Iris pigment epithelial cell (primary cell): Measurements from ENCODE around the gene CGB7.
"Not testable (repeated sequence)": the region's sequence is repeated elsewhere in the genome, so short reads cannot be mapped to it uniquely, and the experiment has no call there.

Experiments
- DNase-seq: peaks from one replicate; pipeline ENCODE4 v3.0.0-alpha.2; 2011; ENCODE audit warnings: low read depth

Gene CGB7

DNA sequence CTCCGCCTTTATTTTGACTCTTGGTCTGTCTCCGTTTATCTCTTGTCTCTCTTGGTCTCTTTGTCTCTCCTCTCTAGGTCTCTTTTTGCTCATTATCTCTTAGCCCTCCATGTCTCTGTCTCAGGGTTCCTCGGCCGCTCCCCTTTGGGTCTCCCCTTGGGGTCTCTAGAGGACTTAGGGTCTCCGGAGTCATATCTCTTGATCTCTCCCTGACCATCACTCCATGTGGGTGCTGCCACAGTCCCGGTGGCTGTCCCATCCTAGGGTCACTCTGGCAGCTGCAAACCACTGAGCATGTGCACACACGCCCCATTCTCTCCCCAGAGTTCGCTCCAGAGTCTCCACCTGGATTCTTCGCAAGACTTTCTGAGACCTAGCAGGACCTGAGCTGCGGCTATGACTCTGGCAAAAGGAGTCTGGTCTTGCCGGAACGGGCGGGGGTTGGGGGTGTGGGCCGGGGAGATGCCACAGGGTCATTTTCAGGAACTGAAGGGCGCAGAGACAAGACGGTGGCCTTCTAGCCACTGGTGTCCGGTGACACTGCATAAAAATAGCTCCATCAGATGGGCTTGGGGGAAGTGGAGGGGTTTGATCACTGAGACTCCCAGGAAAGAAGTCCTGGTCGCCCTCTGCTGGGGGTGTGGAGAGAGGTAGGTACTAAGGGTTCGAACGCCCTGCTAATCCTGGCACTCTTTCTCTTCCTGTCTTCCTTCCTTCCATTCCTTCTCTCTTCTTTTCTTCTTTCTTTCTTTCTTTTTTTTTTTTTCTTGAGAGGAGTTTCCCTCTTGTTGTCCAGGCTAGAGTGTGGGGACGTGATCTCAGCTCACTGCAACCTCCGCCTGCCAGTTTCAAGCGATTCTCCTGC, 16.2 kb upstream of the CGB7 start:
- DNase-seq, result no peak

GRCh38 chr19:49071860-49072547, 14.5 kb upstream of the CGB7 start:
- no peak for DNase-seq

- DNase-seq, result no peak
Observed at GRCh38 chr19:49070416-49070815, 12.9 kb upstream of the CGB7 start.

GRCh38 chr19:49069026-49069425, 11.5 kb upstream of the CGB7 start:
- no peak for DNase-seq

- DNase-seq, result no peak
Observed at GRCh38 chr19:49067554-49067953, 10.0 kb upstream of the CGB7 start.

- no peak for DNase-seq
Observed at GRCh38 chr19:49065905-49066512, 8.5 kb upstream of the CGB7 start.

DNA sequence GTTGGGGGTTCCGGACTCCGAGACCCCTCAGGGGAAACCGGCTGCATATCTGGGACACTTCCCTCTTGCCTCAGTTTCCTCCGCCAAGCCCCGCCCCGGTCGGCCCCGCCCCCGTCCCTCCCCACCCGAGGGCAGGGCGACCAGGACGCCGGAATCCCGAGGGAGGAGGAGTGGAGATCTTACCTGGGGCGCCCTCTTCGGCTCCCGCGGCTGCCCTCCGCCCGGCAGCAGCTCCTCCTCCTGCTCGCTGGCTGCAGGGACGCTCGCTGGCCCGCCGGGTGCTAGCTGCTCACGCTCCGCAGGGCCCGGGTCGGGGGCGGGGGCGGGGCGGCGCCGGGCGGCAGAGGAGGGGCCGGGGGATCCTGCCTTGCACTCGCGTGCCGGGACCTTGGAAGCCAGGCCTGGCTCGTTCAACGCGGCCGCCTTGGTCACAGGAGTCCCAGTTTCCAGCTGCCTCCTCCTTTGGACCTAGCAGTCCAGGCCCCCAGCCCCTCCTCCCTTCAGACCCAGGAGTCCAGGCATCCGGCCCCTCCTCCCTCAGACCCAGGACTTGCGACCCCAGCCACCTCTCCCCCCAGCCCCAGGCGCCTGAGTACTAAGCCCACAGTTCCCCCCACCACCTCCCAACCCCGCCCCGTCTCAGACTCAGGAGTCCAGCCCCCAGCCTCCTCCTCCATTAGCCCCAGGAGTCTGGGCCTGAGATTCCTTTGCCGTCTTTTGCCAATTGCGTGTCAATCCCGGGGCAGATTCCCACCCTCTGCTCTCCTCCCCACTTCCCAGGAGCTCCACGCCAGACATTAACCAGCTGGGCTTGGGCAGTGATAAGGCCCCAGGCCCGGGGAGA, 7.4 kb upstream of the CGB7 start, which contains the start of gene NTF4:
Gene NTF4, minus strand, starts transcription at position 51 of the 844 bp plus-strand sequence. CDS start 2,821 bp downstream, outside the sequence.
- DNase-seq, result no peak

DNA sequence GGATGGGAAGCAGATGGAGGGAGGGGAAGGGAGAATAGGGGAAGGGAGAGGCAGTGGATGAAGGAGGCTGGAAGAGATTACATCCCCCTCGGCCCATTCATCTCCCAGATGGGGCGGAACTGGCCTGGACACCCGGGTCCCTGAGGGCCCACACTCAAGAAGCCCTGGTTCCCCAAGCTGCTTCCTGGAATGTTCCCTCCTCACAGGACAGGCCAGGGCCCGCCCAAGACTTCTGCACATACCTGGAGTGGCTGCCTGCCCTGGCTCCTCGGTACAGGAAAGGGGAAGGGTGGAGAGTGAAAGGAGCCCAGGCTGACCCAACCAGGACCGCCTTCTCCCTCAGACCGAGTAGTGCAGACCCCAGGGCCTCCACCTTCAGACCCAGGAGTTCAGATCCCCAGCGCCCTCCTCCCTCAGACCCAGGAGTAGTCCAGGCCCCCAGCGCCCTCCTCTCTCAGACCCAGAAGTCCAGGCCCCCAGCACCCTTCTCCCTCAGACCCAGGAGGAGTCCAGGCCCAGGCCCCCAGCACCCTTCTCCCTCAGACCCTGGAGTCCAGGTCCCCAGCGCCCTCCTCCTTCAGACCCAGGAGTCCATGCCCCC, 6.6 kb upstream of the CGB7 start:
- no peak for DNase-seq

DNA sequence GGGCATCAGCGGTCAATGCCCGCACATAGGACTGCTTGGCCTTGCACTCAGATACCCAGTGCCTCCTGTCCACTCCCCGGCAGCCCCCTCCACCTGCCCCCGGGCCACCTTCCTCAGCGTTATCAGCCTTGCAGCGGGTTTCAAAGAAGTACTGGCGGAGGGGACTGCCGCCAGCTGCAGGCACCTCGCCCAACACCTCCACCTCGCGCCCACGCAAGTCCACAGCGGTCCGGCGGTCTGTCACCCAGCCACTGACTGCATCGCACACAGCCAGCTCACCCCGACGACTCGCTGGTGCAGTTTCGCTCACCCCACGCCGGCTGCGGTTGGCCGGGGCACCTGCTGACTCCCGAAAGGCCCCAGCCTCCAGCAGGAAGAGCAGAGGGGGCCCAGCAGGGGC, 3.9 kb upstream of the CGB7 start:
- no peak for DNase-seq

DNA sequence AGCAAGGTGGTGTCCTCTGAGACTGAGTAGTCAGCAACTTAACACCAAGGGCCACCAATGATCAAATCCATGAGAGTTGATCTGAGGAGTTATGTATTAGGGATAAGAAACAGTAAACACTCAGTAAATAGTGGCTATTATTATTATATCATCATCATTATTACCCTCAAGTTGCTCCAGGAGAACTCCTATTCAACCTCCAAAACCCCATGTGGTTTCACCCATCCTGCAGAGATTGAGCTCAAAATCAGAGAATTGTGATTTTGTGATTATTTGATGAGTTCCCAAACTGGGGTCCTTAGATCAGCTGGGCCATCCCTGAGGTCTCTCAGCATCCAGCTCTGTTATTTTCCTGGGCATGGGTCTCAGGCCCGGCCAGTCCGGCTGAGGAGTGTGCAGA, 3.5 kb upstream of the CGB7 start:
- no peak for DNase-seq

- no peak for DNase-seq
Observed at GRCh38 chr19:49059053-49059452, 1.5 kb upstream of the CGB7 start.

DNA sequence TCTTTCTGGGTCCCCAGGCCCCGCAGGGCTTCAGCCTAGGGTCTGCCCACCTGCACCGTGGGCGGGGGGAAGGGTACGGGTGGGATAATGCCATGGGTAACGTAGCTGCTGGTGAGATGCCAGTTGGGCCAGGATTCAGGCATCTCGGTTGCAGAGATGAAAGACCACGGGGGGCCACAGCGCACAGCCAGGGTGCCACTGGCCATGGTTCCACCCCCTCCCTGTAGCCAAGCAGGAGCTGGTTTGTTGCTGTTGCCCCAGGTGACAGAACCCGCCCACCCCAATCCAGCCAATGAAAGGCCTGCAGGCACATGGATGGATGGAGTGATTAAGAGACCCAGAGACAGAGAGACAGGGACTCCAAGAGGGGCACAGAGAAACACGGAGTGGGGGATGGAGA, 1.0 kb upstream of the CGB7 start:
- DNase-seq, result peak; percentile 38

DNA sequence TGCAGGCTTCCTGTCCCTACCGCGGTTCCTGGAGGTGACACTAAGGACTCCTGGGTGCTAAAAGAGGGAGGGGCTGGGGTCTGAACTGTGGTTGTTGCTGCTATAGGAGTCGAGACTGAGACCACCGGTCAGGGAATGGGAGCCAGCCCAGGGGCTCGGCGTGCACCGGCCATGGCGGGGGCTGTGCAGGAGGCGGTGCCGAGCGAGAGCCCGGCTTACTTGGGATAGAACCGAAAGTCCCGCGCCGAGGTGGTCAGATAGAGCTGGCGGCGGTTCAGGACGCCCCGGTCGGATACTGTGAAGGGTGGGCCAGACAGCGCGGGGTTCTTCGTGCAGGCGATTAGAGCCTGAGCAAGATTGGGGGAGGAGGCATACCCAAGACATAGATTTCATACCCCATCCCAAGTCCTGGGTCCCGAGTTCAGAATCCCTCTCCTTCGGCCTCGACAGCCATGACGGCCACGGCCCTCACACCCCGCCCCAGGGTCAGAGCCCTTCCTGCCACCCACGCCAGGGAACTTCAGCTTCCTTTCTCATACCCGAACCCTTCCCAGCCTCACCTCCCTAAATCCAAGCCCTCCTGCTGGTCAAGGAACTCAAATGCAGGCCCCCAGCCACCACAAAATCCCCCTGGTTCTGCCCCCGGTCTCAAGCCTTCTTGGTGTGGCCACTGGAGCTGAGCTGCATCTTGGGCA, 500 bp downstream of the CGB7 start:
- DNase-seq, result not testable (repeated sequence)

GRCh38 chr19:49056101-49056901, 1.2 kb downstream of the CGB7 start:
- DNase-seq, result peak; percentile 44

DNA sequence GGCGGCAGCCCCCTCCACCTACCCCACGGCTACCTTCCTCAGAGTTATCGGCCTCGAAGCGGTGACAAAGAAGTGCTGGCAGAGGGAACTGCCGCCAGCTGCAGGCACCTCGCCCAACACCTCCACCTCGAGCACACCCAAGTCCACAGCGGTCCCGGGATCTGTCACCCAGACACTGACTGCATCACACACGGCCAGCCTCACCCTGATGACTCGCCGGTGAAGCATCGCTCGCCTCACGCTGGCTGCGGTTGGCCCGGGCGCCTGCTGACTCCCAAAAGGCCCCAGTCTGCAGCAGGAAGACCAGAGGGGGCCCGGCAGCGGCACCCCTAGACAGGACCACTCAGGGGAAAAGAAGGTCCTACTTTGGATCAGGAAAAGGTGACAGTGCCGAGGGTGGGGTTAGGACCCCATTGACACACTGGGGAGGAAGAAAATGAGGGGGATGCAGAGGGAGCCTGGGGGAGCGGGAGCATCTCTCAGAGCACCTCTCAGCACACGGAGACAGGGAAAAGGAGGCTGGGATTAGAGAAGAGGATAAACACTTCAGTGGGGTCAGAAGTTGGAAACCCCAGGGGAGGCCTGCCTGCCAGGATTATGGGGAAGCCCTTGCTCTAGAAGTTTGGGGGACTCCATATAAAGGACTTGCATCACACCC, 7.0 kb downstream of the CGB7 start:
- DNase-seq, result peak; percentile 67

DNA sequence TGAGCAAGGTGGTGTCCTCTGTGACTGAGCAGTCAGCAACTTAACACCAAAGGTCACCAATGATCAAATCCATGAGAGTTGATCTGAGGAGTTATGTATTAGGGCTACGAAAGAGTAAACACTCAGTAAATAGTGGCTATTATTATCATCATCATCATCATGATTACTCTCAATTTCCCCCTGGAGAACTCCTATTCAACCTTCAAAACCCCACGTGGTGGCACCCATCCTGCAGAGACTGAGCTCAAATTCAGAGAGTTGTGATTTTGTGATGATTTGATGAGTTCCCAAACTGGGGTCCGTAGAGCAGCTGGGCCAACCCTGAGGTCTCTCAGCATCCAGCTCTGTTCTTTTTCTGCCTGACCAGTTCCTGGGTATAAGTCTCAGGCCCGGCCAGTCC, 7.7 kb downstream of the CGB7 start:
- not testable (repeated sequence) for DNase-seq

GRCh38 chr19:49049011-49049410, 8.5 kb downstream of the CGB7 start, which contains the start of gene CGB8:
Gene CGB8 (minus strand): TSS chr19:49049111. CDS start chr19:49048739, 372 bp downstream.
- not testable (repeated sequence) for DNase-seq

DNA sequence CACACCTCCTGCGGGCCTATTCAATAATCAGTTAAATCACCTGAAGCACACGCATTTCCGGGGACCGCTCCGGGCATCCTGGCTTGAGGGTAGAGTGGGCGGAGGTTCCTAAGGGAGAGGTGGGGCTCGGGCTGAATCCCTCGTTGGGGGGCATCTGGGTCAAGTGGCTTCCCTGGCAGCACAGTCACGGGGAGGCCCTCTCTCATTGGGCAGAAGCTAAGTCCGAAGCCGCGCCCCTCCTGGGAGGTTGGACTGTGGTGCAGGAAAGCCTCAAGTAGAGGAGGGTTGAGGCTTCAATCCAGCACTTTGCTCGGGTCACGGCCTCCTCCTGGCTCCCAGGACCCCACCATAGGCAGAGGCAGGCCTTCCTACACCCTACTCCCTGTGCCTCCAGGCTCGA, 14.0 kb downstream of the CGB7 start, which contains the start of gene CGB5:
Gene CGB5, plus strand, starts transcription at position 301 of the 400 bp plus-strand sequence. CDS start 362 bp downstream, outside the sequence.
- DNase-seq, result not testable (repeated sequence)

- not testable (repeated sequence) for DNase-seq
Observed at GRCh38 chr19:49042666-49043065, 14.9 kb downstream of the CGB7 start.
